Peyer's patch (tissue), 4 donors: ENCODE data around the gene GLT6D1.

Experiments
- POLR2A ChIP-seq, 2 donors: fragments of 450-650 bp; IDR thresholded peaks; one replicate each; pipeline ENCODE4 v1.5.1; 2017; ENCODE audit warnings: antibody characterized with exemption in 2 of 2, mild to moderate bottlenecking in 2 of 2, moderate library complexity in 2 of 2
- TF ChIP-seq, protein P1 (sequence below), 6 experiments: fragments of 450-650 bp in 4 of 6; fragments of 200-600 bp in 2 of 6; sonication (generic) in 1 of 6; IDR thresholded peaks; one replicate each; pipeline ENCODE4 v1.5.1; 2017 to 2019; ENCODE audit warnings: antibody characterized with exemption in 6 of 6, mild to moderate bottlenecking in 3 of 6, moderate library complexity in 1 of 6

DNA sequence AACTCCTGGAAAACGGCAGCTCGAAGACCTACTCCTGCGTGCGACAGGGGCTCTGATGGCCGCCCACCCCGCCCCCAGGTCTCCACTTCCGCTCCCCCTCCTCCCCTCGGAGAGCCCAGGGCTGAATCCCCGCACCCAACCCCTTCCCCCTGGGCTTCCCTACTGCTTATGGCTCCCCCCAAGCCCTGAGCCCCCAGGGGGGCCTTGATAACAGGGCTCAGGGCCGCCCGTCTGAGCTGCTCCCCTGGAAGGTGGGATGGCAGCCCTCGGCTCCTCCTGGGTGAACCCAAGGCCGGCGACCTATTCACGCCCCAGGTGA is 30.4 kb downstream of the GLT6D1 start:
- TF ChIP-seq, protein P1, sequence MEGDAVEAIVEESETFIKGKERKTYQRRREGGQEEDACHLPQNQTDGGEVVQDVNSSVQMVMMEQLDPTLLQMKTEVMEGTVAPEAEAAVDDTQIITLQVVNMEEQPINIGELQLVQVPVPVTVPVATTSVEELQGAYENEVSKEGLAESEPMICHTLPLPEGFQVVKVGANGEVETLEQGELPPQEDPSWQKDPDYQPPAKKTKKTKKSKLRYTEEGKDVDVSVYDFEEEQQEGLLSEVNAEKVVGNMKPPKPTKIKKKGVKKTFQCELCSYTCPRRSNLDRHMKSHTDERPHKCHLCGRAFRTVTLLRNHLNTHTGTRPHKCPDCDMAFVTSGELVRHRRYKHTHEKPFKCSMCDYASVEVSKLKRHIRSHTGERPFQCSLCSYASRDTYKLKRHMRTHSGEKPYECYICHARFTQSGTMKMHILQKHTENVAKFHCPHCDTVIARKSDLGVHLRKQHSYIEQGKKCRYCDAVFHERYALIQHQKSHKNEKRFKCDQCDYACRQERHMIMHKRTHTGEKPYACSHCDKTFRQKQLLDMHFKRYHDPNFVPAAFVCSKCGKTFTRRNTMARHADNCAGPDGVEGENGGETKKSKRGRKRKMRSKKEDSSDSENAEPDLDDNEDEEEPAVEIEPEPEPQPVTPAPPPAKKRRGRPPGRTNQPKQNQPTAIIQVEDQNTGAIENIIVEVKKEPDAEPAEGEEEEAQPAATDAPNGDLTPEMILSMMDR (IDR thresholded peaks at IDR 0.05), result no peak
- no peak for TF ChIP-seq POLR2A (IDR thresholded peaks at IDR 0.05)
